GM23338 (cell line): ENCODE data around the gene PPP1R18. TPM values are rescaled to one million over a fixed set of nuclear protein-coding genes. Genes with fewer than 3 reads are reported as not detected.

Experiments
- ATAC-seq: fragments of 200-7000 bp; cut with Tn5 transposase; 3 replicates; pipeline ENCODE4 v1.9.1; 2020
- DNase-seq: peaks from one replicate; pipeline ENCODE4 v3.0.0-alpha.2; 2015; ENCODE audit warnings: low spot score
- H2AFZ ChIP-seq: fragments of 200-600 bp; sonication (generic); 2 replicates; pipeline ENCODE4 v1.8.0; 2016; ENCODE audit warnings: antibody characterized with exemption, mild to moderate bottlenecking, moderate library complexity
- H3F3A ChIP-seq: fragments of 200-600 bp; sonication (generic); replicated peaks from 2 replicates; pipeline ENCODE4 v1.8.0; 2017; ENCODE audit warnings: antibody characterized with exemption, mixed run types, low read depth
- H3K27ac ChIP-seq: fragments of 200-600 bp; sonication (generic); 2 replicates; pipeline ENCODE4 v1.6.1; 2016; ENCODE audit warnings: low read depth
- H3K27me3 ChIP-seq: fragments of 200-600 bp; sonication (generic); 2 replicates; pipeline ENCODE4 v1.8.0; 2016; ENCODE audit warnings: mild to moderate bottlenecking, mixed run types, moderate library complexity; ENCODE audit not compliant: insufficient read depth
- H3K36me3 ChIP-seq: fragments of 200-600 bp; sonication (generic); 2 replicates; pipeline ENCODE4 v1.8.0; 2016; ENCODE audit warnings: mild to moderate bottlenecking; ENCODE audit not compliant: insufficient read depth
- H3K4me1 ChIP-seq: fragments of 200-600 bp; sonication (generic); 2 replicates; pipeline ENCODE4 v1.8.0; 2016; ENCODE audit warnings: mild to moderate bottlenecking, moderate library complexity; ENCODE audit not compliant: insufficient read depth
- H3K4me2 ChIP-seq: fragments of 200-600 bp; sonication (generic); 2 replicates; pipeline ENCODE4 v1.7.1; 2017; ENCODE audit warnings: mixed run types
- H3K4me3 ChIP-seq: fragments of 200-600 bp; sonication (generic); 2 replicates; pipeline ENCODE4 v1.6.1; 2016; ENCODE audit warnings: mixed run types
- H3K79me2 ChIP-seq: fragments of 200-600 bp; sonication (generic); replicated peaks from 2 replicates; pipeline ENCODE4 v1.8.0; 2017; ENCODE audit warnings: mild to moderate bottlenecking; ENCODE audit not compliant: insufficient read depth
- H3K9me2 ChIP-seq: fragments of 200-600 bp; sonication (generic); 2 replicates; pipeline ENCODE4 v1.8.0; 2017; ENCODE audit not compliant: insufficient read depth
- H4K20me1 ChIP-seq: fragments of 200-600 bp; sonication (generic); replicated peaks from 2 replicates; pipeline ENCODE4 v1.8.0; 2017; ENCODE audit warnings: mild to moderate bottlenecking; ENCODE audit not compliant: insufficient read depth
- H3K27ac Mint-ChIP-seq: 2 replicates; pipeline ENCODE4 v1.8.0; 2020; ENCODE audit warnings: inconsistent platforms, mild to moderate bottlenecking, moderate library complexity, mixed read lengths
- H3K27me3 Mint-ChIP-seq: 3 replicates; pipeline ENCODE4 v1.8.0; 2022; ENCODE audit warnings: low read depth, mild to moderate bottlenecking, moderate library complexity, mixed read lengths, inconsistent platforms; ENCODE audit not compliant: insufficient read depth, poor library complexity
- H3K36me3 Mint-ChIP-seq: 3 replicates; pipeline ENCODE4 v1.8.0; 2021; ENCODE audit warnings: low read depth, mild to moderate bottlenecking, inconsistent platforms, moderate library complexity, mixed read lengths
- H3K4me1 Mint-ChIP-seq: 3 replicates; pipeline ENCODE4 v1.8.0; 2020; ENCODE audit warnings: mild to moderate bottlenecking, inconsistent platforms, mixed read lengths
- H3K4me3 Mint-ChIP-seq: 3 replicates; pipeline ENCODE4 v1.8.0; 2021; ENCODE audit warnings: moderate library complexity, mild to moderate bottlenecking, inconsistent platforms, mixed read lengths
- H3K9me3 Mint-ChIP-seq: 3 replicates; pipeline ENCODE4 v1.8.0; 2020; ENCODE audit warnings: moderate library complexity, mild to moderate bottlenecking, inconsistent platforms, mixed read lengths
- EZH2phosphoT487 ChIP-seq: fragments of 200-600 bp; sonication (generic); IDR thresholded peaks from one replicate; pipeline ENCODE4 v1.8.1; 2018; ENCODE audit warnings: antibody characterized with exemption; ENCODE audit not compliant: unreplicated experiment
- polyA plus RNA-seq: library from polyadenylated mRNA; unstranded; fragments of >200 nt; fragmentation: Nextera tagmentation; extraction: Ambion mirVana; gene quantifications from 2 replicates; pipeline ENCODE4 v1.2.1, GENCODE V29; 2016
- total RNA-seq: library from RNA; depleted of rRNA; stranded (reverse); fragments of >200 nt; shearing (Covaris generic); gene quantifications from 2 replicates; pipeline ENCODE4 v1.2.3, GENCODE V29; 2014
- TF ChIP-seq, protein P1 (sequence below): IDR thresholded peaks from 2 replicates; pipeline ENCODE4 v1.6.1; 2016; ENCODE audit warnings: antibody characterized with exemption
- TF ChIP-seq, protein P2 (sequence below), 2 experiments: fragments of 200-600 bp in 1 of 2; sonication (generic) in 1 of 2; conservative IDR thresholded peaks; 2 replicates each; pipeline versions ENCODE4 v1.5.1 to v1.6.1; 2016 to 2017; ENCODE audit warnings: antibody characterized with exemption in 2 of 2, low read depth in 2 of 2, mild to moderate bottlenecking in 2 of 2, moderate library complexity in 1 of 2
- TF ChIP-seq, protein P3 (sequence below): IDR thresholded peaks from one replicate; pipeline ENCODE4 v1.6.1; 2018; ENCODE audit warnings: antibody characterized with exemption; ENCODE audit not compliant: unreplicated experiment
- TF ChIP-seq, protein P4 (sequence below): fragments of 250-450 bp; sonication (Bioruptor Pico); IDR thresholded peaks from 2 replicates; pipeline ENCODE4 v1.5.0; 2020; ENCODE audit warnings: mild to moderate bottlenecking, moderate library complexity

Gene PPP1R18
- total and polyA plus RNA-seq, 2 experiments from 2014 or later: 17.1 to 19.2 TPM

- H3K4me3 Mint-ChIP-seq: no peak overlapping the region
- Histone ChIP-seq H3K4me1 (peaks cover 2% of the 10 kb centered on the region; the same call in 1 of the 2 replicates), H2AFZ (no peak overlapping the region), H3K79me2 (peaks cover 9% of the 10 kb centered on the region), H3K27ac (peak overlapping the region; percentile 63), H3K36me3 (peaks cover 28% of the 10 kb centered on the region), H3K4me3 (no peak overlapping the region), H3K4me2 (no peak overlapping the region), H3K27me3 (no peaks in the 10 kb centered on the region), H3F3A (peaks cover 65% of the 10 kb centered on the region), H3K9me2 (no peaks in the 10 kb centered on the region), H4K20me1 (peaks cover 30% of the 10 kb centered on the region)
- TF ChIP-seq, protein P1, sequence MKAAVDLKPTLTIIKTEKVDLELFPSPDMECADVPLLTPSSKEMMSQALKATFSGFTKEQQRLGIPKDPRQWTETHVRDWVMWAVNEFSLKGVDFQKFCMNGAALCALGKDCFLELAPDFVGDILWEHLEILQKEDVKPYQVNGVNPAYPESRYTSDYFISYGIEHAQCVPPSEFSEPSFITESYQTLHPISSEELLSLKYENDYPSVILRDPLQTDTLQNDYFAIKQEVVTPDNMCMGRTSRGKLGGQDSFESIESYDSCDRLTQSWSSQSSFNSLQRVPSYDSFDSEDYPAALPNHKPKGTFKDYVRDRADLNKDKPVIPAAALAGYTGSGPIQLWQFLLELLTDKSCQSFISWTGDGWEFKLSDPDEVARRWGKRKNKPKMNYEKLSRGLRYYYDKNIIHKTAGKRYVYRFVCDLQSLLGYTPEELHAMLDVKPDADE: no peak
- TF ChIP-seq, protein P2, sequence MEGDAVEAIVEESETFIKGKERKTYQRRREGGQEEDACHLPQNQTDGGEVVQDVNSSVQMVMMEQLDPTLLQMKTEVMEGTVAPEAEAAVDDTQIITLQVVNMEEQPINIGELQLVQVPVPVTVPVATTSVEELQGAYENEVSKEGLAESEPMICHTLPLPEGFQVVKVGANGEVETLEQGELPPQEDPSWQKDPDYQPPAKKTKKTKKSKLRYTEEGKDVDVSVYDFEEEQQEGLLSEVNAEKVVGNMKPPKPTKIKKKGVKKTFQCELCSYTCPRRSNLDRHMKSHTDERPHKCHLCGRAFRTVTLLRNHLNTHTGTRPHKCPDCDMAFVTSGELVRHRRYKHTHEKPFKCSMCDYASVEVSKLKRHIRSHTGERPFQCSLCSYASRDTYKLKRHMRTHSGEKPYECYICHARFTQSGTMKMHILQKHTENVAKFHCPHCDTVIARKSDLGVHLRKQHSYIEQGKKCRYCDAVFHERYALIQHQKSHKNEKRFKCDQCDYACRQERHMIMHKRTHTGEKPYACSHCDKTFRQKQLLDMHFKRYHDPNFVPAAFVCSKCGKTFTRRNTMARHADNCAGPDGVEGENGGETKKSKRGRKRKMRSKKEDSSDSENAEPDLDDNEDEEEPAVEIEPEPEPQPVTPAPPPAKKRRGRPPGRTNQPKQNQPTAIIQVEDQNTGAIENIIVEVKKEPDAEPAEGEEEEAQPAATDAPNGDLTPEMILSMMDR (conservative IDR thresholded peaks at IDR 0.05; ENCODE audit: low read depth in 2 of 2): no peak
- TF ChIP-seq, protein P3, sequence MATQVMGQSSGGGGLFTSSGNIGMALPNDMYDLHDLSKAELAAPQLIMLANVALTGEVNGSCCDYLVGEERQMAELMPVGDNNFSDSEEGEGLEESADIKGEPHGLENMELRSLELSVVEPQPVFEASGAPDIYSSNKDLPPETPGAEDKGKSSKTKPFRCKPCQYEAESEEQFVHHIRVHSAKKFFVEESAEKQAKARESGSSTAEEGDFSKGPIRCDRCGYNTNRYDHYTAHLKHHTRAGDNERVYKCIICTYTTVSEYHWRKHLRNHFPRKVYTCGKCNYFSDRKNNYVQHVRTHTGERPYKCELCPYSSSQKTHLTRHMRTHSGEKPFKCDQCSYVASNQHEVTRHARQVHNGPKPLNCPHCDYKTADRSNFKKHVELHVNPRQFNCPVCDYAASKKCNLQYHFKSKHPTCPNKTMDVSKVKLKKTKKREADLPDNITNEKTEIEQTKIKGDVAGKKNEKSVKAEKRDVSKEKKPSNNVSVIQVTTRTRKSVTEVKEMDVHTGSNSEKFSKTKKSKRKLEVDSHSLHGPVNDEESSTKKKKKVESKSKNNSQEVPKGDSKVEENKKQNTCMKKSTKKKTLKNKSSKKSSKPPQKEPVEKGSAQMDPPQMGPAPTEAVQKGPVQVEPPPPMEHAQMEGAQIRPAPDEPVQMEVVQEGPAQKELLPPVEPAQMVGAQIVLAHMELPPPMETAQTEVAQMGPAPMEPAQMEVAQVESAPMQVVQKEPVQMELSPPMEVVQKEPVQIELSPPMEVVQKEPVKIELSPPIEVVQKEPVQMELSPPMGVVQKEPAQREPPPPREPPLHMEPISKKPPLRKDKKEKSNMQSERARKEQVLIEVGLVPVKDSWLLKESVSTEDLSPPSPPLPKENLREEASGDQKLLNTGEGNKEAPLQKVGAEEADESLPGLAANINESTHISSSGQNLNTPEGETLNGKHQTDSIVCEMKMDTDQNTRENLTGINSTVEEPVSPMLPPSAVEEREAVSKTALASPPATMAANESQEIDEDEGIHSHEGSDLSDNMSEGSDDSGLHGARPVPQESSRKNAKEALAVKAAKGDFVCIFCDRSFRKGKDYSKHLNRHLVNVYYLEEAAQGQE: no peak
- TF ChIP-seq EZH2phosphoT487: no peak
- TF ChIP-seq, protein P4, sequence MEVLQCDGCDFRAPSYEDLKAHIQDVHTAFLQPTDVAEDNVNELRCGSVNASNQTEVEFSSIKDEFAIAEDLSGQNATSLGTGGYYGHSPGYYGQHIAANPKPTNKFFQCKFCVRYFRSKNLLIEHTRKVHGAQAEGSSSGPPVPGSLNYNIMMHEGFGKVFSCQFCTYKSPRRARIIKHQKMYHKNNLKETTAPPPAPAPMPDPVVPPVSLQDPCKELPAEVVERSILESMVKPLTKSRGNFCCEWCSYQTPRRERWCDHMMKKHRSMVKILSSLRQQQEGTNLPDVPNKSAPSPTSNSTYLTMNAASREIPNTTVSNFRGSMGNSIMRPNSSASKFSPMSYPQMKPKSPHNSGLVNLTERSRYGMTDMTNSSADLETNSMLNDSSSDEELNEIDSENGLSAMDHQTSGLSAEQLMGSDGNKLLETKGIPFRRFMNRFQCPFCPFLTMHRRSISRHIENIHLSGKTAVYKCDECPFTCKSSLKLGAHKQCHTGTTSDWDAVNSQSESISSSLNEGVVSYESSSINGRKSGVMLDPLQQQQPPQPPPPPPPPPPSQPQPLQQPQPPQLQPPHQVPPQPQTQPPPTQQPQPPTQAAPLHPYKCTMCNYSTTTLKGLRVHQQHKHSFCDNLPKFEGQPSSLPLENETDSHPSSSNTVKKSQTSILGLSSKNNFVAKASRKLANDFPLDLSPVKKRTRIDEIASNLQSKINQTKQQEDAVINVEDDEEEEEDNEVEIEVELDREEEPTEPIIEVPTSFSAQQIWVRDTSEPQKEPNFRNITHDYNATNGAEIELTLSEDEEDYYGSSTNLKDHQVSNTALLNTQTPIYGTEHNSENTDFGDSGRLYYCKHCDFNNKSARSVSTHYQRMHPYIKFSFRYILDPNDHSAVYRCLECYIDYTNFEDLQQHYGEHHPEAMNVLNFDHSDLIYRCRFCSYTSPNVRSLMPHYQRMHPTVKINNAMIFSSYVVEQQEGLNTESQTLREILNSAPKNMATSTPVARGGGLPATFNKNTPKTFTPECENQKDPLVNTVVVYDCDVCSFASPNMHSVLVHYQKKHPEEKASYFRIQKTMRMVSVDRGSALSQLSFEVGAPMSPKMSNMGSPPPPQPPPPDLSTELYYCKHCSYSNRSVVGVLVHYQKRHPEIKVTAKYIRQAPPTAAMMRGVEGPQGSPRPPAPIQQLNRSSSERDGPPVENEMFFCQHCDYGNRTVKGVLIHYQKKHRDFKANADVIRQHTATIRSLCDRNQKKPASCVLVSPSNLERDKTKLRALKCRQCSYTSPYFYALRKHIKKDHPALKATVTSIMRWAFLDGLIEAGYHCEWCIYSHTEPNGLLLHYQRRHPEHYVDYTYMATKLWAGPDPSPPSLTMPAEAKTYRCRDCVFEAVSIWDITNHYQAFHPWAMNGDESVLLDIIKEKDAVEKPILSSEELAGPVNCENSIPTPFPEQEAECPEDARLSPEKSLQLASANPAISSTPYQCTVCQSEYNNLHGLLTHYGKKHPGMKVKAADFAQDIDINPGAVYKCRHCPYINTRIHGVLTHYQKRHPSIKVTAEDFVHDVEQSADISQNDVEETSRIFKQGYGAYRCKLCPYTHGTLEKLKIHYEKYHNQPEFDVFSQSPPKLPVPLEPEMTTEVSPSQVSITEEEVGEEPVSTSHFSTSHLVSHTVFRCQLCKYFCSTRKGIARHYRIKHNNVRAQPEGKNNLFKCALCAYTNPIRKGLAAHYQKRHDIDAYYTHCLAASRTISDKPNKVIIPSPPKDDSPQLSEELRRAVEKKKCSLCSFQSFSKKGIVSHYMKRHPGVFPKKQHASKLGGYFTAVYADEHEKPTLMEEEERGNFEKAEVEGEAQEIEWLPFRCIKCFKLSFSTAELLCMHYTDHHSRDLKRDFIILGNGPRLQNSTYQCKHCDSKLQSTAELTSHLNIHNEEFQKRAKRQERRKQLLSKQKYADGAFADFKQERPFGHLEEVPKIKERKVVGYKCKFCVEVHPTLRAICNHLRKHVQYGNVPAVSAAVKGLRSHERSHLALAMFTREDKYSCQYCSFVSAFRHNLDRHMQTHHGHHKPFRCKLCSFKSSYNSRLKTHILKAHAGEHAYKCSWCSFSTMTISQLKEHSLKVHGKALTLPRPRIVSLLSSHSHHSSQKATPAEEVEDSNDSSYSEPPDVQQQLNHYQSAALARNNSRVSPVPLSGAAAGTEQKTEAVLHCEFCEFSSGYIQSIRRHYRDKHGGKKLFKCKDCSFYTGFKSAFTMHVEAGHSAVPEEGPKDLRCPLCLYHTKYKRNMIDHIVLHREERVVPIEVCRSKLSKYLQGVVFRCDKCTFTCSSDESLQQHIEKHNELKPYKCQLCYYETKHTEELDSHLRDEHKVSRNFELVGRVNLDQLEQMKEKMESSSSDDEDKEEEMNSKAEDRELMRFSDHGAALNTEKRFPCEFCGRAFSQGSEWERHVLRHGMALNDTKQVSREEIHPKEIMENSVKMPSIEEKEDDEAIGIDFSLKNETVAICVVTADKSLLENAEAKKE (CRISPR knock-in tag): no peak
- ATAC-seq (no peak), DNase-seq (no peak)
- no peaks in the 10 kb centered on the region; the same call in 2 of the 3 replicates for H3K9me3 Mint-ChIP-seq
- peak overlapping the region; percentile 67; the same call in 1 of the 2 replicates for H3K27ac Mint-ChIP-seq
- H3K4me1 Mint-ChIP-seq: peaks cover 24% of the 10 kb centered on the region
- H3K27me3 Mint-ChIP-seq: peaks cover 36% of the 10 kb centered on the region
- H3K36me3 Mint-ChIP-seq: peaks cover 71% of the 10 kb centered on the region
These were observed 41.6 kb upstream of the PPP1R18 start for GRCh38 chr6:30727920-30728553.
